ENCODE measurements around the gene INPP1.

DNA sequence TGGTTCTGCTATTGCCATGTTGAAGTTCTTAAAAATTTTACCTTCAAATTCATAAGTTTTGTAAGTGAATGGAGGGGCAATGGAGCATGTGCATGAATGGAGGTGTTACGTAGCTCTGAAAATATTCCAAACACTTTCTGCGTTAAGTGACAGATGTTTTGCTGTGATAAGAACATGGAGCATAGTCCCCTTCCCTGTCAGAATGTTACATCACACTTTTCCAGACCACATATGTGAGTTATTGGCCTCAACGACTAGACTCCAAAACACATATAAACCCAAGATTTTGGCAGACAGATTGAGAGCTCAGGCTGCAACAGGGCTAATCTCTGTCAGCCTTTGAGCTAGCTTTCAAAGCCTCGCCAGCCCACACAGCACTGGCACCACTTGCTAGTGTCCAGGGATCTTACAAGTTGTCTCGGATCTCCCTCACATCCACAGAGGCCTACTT, 37.6 kb downstream of the INPP1 start:
- TF ChIP-seq TCF12 (IDR thresholded peaks at IDR 0.05; ENCODE audit: low read depth): no peak
- TF ChIP-seq, protein P1, sequence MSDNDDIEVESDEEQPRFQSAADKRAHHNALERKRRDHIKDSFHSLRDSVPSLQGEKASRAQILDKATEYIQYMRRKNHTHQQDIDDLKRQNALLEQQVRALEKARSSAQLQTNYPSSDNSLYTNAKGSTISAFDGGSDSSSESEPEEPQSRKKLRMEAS (IDR thresholded peaks at IDR 0.05): no peak
- TF ChIP-seq CEBPB (IDR thresholded peaks at IDR 0.05): no peak
- TF ChIP-seq RAD21 (IDR thresholded peaks at IDR 0.05; ENCODE audit: low read depth): no peak
- TF ChIP-seq, protein P2, sequence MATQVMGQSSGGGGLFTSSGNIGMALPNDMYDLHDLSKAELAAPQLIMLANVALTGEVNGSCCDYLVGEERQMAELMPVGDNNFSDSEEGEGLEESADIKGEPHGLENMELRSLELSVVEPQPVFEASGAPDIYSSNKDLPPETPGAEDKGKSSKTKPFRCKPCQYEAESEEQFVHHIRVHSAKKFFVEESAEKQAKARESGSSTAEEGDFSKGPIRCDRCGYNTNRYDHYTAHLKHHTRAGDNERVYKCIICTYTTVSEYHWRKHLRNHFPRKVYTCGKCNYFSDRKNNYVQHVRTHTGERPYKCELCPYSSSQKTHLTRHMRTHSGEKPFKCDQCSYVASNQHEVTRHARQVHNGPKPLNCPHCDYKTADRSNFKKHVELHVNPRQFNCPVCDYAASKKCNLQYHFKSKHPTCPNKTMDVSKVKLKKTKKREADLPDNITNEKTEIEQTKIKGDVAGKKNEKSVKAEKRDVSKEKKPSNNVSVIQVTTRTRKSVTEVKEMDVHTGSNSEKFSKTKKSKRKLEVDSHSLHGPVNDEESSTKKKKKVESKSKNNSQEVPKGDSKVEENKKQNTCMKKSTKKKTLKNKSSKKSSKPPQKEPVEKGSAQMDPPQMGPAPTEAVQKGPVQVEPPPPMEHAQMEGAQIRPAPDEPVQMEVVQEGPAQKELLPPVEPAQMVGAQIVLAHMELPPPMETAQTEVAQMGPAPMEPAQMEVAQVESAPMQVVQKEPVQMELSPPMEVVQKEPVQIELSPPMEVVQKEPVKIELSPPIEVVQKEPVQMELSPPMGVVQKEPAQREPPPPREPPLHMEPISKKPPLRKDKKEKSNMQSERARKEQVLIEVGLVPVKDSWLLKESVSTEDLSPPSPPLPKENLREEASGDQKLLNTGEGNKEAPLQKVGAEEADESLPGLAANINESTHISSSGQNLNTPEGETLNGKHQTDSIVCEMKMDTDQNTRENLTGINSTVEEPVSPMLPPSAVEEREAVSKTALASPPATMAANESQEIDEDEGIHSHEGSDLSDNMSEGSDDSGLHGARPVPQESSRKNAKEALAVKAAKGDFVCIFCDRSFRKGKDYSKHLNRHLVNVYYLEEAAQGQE (IDR thresholded peaks at IDR 0.05; ENCODE audit: low read depth): no peak
- TF ChIP-seq YY1 (IDR thresholded peaks at IDR 0.05; ENCODE audit: low read depth): no peak
- TF ChIP-seq CREB1 (IDR thresholded peaks at IDR 0.05; ENCODE audit: low read depth): no peak
- no peak for TF ChIP-seq EP300 (IDR thresholded peaks at IDR 0.05; ENCODE audit: borderline replicate concordance)
